ENCODE measurements around the gene KRTAP10-7.
"Not testable (repeated sequence)": the region's sequence is repeated elsewhere in the genome, so short reads cannot be mapped to it uniquely, and the experiment has no call there.

The KRTAP10-7 gene

DNA sequence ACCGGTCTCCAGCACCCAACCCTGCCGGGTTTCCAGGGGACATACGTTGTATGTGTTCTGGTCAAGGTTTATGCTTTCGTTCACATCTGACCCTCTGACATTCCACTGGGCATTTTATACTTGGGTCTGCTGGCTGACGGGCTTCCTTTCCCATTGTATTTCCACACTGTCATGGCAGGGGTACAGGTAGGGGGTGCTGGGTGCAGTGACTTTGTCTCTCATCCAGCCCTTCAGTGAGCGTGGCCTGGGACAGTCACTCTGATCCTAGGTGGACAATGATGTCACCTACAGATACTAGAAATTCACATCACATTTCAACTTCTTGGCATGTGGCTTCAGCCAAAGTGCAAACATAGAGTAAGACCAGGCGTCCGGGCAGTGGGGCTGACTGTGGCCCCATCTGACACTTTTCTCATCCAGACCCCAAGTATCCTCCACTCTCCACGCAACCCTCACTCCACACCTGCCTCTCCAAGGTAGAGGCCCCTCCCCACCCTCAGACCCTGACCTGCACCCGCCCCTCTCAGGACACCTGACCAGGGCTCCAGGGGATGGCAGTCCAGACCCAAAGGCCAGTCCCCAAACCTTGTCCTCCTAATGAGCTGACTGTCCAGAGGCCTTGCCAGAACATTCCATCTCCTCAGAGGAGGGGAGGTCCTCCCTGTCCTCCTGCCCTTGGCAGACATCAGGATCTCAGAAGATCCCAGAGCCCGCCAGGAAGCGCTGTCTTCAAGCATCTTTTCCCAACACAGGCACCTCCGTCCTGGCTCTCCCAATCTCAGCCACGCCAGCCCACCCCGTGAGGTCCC, 36.0 kb downstream of the KRTAP10-7 start:
- TF ChIP-seq, protein P1, sequence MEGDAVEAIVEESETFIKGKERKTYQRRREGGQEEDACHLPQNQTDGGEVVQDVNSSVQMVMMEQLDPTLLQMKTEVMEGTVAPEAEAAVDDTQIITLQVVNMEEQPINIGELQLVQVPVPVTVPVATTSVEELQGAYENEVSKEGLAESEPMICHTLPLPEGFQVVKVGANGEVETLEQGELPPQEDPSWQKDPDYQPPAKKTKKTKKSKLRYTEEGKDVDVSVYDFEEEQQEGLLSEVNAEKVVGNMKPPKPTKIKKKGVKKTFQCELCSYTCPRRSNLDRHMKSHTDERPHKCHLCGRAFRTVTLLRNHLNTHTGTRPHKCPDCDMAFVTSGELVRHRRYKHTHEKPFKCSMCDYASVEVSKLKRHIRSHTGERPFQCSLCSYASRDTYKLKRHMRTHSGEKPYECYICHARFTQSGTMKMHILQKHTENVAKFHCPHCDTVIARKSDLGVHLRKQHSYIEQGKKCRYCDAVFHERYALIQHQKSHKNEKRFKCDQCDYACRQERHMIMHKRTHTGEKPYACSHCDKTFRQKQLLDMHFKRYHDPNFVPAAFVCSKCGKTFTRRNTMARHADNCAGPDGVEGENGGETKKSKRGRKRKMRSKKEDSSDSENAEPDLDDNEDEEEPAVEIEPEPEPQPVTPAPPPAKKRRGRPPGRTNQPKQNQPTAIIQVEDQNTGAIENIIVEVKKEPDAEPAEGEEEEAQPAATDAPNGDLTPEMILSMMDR (conservative IDR thresholded peaks at IDR 0.05; ENCODE audit: low read depth): no peak
- ChIA-PET POLR2A (ENCODE audit: low non-redundant PET) (no interaction called here), CTCF (interaction anchor here (0.6 kb wide), 1 partner anchor 88 kb away, joined by 5 read pairs; no protein-coding TSS in a partner anchor)

DNA sequence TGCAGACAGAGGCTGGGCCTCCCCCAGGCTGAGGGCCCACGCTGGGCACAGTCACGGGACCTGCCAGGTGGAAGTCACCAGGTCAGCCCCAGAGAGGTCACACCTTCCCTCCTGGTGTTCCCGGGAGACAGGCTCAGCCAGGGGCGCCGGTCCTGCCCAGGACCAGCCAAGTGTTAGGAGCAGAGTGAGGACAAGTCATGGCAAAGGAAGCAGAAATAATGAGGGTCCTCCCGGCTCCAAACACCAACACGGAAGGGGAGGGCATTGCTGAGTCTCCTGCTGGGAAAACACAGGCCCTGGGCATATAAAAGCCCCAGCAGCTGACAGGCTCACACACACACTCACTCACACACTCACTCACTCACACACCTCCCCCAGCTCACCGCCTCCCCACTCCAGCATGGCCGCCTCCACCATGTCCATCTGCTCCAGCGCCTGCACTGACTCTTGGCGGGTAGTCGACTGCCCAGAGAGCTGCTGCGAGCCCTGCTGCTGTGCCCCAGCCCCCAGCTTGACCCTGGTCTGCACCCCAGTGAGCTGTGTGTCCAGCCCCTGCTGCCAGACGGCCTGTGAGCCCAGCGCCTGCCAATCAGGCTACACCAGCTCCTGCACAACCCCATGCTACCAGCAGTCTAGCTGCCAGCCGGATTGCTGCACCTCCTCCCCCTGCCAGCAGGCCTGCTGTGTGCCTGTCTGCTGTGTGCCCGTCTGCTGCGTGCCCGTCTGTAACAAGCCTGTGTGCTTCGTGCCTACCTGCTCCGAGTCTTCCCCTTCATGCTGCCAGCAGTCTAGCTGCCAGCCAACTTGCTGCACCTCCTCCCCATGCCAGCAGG, 36.8 kb downstream of the KRTAP10-7 start, which contains the start of gene KRTAP10-10:
Gene KRTAP10-10 (plus strand): TSS at position 339 of the 833 bp plus-strand sequence. CDS start 62 bp downstream, at position 401.
- DNase-seq (ENCODE audit: low spot score): no peak
- POLR2A ChIA-PET (ENCODE audit: low non-redundant PET): no interaction called here
- CTCF ChIA-PET: interaction anchor here (0.7 kb wide), 1 partner anchor 115 kb away, joined by 6 read pairs; no protein-coding TSS in a partner anchor
- TF ChIP-seq, protein P1 (conservative IDR thresholded peaks at IDR 0.05; ENCODE audit: low read depth): no peak
- H3K27ac ChIP-seq: no peak within 1 kb of the TSS

More for the DNA sequence above, 36.0 kb downstream of the KRTAP10-7 start:
- no peak overlapping the region for H3K27ac ChIP-seq
- no peak for DNase-seq (ENCODE audit: low spot score)

DNA sequence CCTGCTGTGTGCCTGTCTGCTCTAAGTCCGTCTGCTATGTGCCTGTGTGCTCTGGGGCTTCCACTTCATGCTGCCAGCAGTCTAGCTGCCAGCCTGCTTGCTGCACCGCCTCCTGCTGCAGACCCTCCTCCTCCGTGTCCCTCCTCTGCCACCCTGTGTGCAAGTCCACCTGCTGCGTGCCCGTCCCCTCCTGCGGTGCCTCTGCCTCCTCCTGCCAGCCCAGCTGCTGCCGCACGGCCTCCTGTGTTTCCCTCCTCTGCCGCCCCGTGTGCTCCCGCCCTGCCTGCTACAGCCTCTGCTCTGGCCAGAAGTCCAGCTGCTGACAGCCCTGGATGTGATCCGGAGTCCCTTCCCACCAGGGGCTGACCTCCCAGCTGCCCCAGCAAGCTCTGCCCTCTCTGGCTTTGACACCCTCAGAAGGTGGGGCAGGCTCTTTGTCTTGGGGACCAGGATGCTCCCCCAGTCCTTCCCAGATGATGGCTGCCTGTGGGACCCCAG, 37.5 kb downstream of the KRTAP10-7 start:
- H3K27ac ChIP-seq; DNase-seq (ENCODE audit: low spot score); POLR2A ChIA-PET (ENCODE audit: low non-redundant PET): not testable (repeated sequence)
- CTCF ChIA-PET: interaction anchor here (0.7 kb wide), 1 partner anchor 114 kb away, joined by 6 read pairs; no protein-coding TSS in a partner anchor

DNA sequence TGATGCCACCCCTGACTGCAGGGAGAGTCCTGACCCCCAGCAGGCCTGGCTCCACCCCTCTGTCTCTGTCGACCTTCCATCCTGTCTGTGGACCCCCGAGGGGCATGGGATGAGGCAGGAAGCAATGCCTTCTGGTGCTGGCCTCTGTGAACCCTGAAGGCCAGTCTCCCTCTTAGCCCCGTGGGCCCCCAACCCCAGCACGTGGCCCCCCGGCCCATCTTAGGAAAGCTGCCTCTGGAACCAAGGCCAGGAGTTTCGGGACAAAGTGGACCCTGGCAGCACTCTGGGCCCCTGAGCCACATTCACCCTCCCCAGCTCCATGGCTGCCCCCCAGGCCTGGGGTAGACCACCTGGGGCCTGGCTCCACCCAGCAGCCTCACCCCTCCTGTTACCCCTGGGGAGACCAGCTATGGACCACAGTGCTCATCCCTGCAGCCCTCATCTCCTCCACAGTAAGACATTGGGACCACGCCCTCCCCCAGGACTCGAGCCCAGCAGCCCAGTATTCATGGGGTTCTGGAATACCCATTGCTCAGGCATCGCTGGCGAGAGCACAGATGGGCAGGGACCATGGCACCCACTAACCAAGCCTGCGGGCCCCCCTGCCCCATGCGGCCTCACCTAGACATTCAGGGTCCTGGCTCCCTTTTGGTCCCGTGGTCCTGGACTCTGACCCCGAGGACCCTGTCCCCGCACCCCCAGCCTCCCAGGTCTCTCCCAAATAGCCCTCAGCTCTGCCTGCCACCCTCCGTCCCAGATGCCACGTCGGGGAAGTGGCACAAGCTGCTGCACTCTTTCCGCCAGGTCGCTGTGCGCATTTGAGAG, 38.3 kb downstream of the KRTAP10-7 start:
- POLR2A ChIA-PET (ENCODE audit: low non-redundant PET); DNase-seq (ENCODE audit: low spot score); CTCF ChIA-PET; H3K27ac ChIP-seq: not testable (repeated sequence)

DNA sequence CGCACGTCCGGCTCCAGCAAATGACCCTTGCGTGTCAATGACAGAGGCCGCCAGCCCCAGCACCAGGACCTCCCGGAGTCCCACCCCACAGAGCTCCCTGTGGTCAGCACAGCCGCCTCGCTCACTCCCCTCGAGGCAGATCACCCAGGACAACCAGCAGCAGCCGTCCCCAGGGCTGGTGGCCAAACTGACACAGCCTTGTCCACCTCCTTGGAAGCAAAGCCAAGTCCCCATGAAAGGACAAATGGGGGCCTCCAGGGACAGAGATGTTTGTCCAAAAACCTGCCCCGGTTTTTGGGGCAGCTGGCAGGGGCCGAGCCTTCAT, 38.9 kb downstream of the KRTAP10-7 start:
- no peak overlapping the region for H3K27ac ChIP-seq
- no peak for DNase-seq (ENCODE audit: low spot score)
- CTCF ChIA-PET: no interaction called here
- TF ChIP-seq, protein P1 (conservative IDR thresholded peaks at IDR 0.05; ENCODE audit: low read depth): no peak
- POLR2A ChIA-PET (ENCODE audit: low non-redundant PET): no interaction called here

DNA sequence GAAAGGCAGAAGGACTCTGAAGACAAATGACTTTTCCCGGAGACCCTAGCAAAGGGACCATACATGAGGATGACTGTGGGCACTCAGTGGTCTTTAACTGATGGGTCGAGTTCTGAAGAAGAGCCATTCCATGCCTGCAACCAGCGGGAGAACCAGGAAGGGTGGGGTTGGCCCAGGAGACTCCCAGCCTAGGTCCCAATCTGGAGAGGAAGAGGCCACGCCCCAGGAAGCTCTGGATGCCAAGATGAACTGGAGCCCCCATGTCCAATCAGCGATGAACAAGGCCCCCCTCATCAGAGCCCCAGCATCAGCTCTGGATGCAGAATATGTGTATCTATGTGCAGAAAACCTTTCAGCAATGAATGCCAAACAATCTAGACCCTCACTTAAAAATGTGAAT, 40.4 kb downstream of the KRTAP10-7 start:
- H3K27ac ChIP-seq: no peak overlapping the region
- POLR2A ChIA-PET (ENCODE audit: low non-redundant PET): no interaction called here

More for the DNA sequence above, 40.4 kb downstream of the KRTAP10-7 start:
- DNase-seq (ENCODE audit: low spot score): no peak
- CTCF ChIA-PET: no interaction called here
- TF ChIP-seq, protein P1 (conservative IDR thresholded peaks at IDR 0.05; ENCODE audit: low read depth): no peak
